ENCODE measurements around the gene YDJC.
"Not testable (repeated sequence)": the region's sequence is repeated elsewhere in the genome, so short reads cannot be mapped to it uniquely, and the experiment has no call there.

Gene YDJC

DNA sequence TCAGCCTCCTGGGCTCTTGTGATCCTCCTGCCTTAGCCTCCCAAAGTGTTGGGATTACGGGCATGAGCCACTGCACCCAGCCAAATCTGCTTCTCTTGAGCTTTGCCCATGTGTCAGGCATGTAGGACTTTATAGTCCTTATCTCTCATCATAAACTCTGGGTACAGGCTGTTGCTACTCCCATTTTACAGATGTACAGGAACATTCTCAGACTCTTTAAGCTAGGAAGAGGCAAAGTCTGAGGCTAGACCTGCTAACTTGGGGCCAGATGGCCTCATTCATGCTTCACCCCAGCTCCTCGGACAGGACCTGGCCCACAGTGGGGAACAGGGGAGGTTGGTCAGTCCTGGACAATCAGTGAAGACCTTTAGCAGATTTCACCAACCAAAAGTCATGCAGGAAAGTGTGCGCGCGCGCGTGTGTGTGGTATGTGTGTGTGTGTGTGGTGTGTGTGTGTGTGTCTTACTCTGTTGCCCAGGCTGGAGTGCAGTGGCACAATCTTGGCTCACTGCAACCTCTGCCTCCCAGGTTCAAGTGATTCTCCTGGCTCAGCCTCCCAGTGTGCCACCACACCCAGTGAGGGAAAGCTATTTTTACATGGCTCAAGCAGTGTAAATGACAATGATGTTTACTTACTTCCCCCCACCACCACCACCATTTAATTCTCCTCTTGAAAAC is 23.8 kb downstream of the YDJC start:
- DNase-seq (ENCODE audit: low read depth) = no peak

DNA sequence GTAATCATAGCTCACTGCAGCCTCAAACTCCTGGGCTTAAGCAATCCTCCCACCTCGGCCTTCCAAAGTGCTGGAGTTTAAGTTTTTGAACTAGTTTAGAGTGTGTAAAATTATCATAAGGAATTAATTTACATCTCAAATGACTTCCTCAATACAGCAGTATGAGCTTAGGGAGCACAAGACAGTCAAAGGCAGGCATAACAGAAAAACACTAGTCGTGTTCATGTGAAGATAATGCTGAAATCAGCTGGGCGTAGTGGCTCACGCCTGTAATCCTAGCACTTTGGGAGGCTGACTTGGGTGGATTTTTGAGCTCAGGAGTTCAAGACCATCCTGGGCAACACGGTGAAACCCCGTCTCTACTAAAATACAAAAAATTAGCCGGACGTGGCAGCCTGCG is 25.8 kb downstream of the YDJC start:
- DNase-seq (ENCODE audit: low read depth) = no peak

DNA sequence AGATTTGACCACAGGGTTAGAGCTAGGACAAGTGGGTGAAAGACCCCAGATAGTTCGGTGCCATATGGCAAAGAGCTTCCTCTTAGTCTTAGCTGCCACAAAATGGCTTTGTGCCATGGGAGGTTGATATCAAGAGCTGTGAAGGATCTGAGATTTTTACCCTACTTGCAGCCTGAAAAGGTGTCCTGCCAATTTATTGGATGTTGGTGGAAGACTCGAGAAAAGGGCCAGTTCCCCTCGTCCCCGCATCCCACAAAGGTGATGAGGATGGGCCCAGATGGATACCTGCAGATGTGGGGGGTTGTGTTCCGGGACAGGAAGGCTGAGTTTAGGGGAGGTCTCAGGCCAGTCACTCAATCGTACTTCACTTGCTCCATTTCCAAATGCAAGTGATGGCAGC is 27.2 kb downstream of the YDJC start:
- DNase-seq (ENCODE audit: low read depth) = no peak

DNA sequence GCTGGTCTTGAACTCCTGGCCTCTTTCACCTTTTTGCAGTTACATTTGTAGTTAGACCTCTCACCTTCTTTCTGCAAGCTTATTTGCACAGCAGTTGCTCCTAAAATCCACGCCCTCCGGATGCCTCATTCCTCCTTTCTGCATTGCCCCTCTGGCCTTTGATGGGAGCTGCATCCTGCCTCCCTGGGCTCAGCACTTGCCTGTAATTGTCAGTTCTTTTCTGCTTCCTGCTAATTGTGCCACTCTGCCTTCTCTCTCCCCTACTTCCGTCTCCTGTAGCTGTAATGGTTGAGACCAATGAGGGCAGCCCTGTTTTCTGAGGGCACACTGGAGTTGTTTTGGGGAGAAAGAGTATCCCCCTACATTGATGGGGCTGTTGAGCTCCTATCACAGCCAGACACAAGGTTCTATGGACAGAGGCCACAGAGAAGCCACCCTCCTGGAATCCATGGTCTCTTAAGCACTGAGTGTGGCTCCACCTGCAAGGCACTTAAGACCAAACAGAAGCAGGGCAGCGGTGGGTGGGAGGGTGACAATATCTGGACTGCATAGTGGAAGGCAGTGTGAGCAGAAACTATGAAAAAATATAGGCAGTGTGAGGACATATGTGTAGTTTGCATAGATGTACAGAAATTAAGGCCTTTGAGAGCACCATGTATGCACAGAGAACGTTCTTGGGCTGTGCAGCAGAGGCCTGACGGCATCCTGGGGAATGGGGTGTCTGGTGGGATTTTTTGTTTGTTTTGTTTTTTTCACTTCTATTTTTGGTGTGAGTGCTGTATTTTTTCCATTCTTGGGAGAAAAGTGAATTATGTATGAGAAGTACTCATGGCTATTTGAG is 30.5 kb downstream of the YDJC start:
- DNase-seq (ENCODE audit: low read depth) = no peak

DNA sequence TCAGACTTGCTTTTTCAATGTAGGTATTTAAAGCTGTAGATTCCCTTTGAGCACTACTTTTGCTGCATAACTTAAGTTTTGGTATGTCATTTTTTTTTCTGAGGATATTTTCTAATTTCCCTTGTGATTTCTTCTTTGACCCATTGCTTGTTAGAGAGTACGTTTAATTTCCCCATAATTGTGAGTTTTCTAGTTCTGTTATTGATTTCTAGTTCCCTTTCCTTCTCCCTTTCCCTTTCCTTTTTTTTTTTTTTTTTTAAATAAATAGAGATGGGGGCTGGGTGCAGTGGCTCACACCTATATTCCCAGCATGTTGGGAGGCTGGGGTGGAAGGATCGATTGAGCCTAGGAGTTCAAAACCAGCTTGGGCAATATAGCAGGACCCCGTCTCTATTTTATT is 31.5 kb downstream of the YDJC start:
- DNase-seq (ENCODE audit: low read depth) = no peak

DNA sequence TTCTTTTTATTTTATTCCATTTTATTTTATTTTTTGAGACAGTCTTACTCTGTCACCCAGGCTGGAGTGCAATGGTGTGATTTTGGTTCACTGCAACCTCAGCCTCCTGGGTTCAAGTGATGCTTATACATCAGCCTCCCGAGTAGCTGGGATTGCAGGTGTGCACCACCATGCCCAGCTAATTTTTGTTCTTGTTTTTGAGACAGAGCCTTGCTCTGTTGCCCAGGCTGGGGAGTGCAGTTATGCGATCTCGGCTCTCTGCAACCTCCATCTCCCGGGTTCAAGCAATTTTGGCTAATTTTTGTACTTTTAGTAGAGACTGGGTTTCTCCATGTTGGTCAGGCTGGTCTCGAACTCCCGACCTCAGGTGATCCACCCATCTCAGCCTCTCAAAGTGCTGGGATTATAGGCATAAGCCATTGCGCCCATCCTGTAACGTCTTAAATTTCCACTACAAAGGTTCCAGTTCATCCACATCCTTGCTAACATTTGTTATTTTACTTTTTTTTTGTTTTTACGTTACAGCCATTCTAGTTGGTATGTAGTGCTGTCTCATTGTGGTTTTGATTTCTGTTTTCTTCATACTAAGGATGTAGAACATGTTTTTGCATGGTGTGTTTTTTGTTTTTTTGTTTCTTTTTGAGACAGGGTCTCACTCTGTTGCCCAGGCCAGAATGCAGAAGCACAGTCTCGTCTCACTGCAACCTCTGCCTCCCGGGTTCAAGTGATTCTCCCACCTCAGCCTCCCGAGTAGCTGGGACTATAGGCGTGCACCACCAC is 33.3 kb downstream of the YDJC start:
- not testable (repeated sequence) for DNase-seq (ENCODE audit: low read depth)

DNA sequence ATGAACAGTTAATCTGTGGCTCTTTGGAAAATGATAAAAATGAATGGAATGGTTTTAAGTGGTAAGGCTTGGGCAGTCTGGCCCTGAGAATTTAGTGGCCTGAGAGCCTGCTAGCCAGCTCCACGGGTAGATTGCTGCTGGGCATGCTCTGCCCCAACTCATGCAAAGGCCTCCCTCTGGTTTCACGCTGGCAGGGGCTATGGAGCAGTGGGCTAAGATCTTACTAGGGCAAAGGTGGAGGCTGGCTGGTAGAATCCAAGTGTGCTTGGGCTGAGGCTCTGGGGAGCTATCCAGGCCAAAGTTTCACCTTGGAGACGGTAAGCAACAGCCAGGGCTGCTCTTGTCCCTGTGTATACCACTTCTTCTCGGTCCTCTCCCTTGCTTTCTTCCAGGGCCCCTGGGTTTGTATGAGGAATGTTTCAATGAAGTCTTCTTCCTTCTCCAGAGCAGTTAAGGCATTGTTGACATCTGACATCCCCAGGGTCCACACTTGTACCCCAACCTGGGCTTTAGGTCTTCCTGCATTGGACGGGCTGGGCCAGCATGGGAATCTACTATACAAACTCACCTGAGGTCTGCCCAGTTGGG is 34.9 kb downstream of the YDJC start:
- no peak for DNase-seq (ENCODE audit: low read depth)

DNA sequence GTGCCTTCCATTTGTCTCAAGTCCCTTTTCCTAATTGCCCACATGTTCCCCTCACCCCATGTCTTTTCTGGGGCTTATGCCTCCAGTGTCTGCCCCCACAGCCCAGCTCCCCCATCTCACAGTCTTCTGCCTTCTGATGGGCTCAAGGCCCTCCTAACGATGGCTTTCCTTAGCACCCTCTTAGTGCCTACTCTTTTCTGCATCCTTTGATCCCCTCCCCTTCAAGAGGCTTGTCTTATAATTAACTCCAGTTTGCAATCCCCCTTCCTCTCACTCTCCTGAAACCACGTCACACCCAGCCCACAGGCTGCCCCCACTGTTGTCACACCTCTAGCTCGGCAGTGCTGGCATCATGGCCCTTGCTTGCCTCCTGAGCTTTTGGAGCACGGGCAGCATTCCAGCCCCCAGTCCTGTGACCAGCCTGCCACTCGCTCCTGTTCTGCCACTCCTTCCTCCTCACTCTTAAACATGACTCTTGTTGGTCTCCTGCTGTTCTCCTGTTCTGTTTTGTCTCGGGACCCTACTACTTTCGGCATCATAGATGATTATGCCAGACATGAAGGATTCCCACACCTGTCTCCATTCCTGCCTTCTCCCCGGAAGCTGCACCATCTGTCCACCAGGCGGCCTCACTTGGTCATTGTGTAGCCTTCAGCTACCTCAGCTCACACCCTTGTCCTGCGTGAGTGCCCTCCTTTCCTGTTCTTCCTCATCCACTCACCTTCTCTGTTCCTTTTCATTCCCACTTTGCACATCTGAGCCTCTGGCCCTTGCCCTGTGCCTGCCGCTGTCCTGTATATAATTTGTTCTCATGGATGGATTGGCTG is 36.2 kb downstream of the YDJC start:
- DNase-seq (ENCODE audit: low read depth) = no peak

DNA sequence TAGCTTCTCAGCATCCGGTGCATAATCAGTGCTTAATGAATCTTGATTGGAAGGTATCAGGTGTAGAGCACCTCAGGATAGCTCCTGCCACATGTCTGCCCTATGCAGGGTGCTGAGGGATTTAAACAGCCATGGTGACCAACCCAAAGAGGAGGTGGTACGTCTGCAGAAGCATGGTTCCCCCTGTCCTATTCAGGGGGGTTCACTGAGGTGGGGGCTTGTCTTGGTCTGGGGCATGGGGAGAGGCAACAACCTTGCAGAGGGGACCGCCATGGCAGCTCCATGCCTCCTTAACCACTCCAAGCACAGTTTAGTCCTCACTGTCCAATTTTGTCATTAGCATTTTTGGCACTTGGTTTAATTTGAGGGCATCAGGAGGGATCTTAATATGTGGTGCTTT is 37.4 kb downstream of the YDJC start:
- DNase-seq (ENCODE audit: low read depth) = no peak

DNA sequence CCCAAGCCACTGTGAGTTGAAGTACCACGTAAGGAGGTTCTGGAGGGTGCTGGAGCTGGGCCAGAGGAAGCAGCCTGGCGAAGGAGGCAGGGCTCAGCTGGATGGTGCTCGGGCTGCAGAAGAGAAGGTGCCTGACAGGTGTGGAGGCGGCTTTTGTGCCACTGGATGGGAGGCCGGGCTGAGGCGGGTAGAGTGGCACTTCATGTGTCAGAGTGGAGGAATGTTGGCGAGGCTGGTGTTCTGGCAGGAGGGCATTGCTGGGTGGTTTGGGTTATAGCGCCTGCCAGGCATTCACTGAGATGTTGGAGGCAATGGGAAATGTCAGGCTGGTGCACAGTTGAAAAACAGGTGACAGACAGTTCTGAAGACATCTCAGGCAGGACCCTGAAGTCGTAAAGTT is 38.1 kb downstream of the YDJC start:
- no peak for DNase-seq (ENCODE audit: low read depth)

DNA sequence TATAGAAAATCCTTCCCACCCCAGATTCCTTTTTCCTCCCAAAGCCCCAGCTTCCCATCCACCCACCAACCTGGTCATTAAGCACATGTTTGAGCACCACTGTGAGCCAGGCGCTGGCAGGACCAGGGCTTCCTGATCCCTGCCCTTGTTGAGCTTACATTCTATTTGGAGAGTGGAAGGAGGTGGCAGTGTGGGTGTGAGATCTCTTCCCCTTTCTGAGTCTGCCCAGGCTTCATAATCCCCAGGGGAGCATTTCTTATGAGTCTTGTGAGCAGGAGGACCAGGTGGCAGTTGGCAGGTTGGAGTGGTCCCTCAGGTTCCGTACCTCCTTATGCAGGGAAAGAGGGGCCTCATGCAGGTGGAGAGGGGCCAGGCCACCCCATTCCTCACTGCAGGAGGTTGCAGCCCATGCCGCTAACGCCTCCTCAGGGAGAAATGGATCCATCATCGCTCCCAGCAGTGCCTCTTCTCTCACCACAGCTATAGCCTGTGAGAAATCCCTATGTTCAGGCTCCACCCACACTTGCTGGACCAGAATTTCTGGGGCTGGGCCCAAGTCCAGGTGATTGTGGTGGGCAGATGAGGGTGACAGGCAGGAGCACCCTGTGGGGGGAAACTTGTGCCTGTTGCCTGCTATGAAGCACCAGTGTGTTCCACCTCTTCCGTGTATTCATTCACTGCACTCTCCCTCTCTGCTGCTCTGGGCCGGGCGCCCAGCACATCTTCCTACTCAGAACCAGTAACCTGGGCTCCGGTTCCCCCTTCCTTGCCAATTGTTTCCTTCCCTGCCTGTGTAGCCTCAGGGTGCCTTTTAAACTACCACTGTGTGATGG is 38.8 kb downstream of the YDJC start:
- DNase-seq (ENCODE audit: low read depth) = no peak

DNA sequence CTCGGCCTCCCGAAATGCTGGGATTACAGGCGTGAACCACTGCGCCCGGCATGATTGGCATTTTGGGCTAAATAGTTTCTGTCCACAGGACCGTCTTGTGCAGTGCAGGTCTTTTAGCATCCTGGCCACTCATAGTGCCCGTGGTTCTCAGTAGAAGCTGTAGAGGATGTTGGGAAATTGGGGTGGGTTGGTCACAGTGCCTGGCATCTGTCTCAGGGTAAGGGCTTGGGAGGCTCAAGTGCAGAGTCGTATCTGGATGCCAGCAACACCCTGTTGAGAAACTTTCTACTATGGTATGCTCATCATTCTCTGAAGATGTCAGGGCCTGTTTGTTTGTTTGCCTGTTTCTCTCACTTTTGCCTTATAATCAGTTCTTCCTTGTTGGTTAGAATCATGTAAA is 40.4 kb downstream of the YDJC start:
- no peak for DNase-seq (ENCODE audit: low read depth)

DNA sequence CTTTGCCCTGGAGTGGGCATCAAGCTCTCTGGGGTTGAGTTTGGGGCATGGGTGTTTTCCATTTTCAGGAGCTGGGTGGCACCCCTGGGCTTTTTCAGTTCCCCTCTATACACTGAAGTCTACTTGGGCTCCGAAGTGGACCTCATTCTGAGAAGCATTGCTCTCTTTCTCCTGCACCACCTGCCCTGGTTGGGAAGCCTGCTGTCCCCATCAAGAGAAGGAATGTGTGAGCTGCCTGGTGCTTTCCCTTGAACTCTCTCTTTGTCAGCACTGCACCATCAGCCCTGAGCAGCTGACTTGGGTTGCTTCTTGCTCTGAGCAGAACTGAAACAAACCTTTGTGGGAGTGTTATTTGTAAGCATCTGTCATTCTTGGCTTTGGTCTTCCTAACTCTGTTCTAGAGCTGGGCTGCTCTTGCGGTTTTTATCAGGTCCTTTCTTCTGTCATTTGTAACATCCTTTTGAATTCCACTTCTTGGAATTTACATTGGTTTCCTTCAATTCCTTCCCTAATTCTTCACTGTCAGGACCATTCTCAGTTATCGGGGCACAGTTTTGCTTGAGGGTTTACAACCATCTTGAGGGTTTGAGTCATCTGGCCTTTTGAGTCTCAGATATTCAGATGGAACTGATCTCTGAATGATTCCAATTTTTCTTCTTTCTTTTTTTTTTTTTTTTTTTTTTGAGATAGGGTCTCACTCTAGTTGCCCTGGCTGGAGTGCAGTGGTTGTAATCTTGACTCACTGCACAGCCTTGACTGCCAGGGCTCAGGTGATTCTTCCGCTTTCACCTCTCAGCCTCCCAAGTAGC is 41.8 kb downstream of the YDJC start:
- no peak for DNase-seq (ENCODE audit: low read depth)

DNA sequence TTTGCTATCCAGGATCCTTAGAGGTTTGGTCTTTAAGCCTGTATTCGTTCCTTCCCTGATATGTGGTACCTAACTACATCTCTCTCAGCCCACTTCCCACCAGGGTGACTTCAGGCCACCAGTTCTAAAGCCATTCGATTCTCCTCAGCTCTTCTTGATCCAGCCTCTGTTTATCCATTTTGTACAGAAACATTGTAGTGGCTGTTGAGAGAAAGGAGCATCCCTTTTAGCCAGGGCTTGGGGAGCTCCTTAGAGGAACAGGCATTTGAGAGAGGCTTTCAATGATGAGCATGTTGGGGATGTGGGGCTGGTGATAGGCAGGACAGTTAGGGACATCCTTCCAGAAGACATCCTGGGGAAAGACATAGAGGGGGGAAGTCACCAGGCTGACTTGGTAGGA is 44.4 kb downstream of the YDJC start:
- DNase-seq (ENCODE audit: low read depth) = no peak

DNA sequence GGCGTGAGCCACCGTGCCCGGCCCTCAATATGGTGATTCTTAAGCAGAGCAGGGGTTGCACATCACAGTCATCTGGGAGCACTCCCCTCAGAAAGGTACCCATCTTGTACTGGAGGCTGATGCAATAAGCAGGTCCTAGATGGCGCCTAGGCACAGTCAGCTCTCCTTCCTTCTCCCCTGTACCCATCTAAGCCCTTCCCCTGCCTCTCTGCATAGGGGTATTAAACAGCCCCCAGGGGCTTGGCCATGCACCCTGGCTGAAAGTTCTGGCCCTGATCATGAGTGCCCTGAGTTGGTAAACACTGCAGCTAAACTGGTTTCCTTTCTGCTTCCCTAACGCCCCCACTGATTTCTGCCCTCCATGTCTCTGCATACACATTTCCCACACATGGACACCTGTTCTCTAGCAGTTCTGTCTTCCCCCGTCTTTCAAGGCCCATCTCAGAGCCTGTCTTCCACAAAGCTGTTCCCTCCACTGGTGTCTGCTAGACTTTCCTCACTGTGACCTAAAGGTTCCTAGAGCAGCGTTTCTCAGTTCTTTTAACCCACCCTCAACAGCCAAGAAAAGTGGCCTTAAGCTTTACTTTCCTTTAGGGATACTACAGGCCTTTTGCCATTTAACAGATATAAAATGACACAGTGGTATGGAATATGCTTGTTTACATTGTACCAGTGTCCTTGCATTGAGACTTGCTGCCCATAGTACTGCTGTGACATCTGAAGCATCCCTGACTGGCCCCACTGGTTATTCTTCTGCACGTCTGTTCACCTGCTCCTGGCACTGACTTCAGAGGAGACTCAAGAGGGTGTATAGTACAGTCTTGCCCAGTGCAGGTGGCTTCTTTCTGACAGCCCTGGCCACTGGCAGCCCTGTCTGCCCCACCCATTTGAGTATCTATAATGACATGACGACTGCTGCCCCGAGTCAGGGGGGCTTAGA is 46.8 kb downstream of the YDJC start:
- DNase-seq (ENCODE audit: low read depth) = no peak

DNA sequence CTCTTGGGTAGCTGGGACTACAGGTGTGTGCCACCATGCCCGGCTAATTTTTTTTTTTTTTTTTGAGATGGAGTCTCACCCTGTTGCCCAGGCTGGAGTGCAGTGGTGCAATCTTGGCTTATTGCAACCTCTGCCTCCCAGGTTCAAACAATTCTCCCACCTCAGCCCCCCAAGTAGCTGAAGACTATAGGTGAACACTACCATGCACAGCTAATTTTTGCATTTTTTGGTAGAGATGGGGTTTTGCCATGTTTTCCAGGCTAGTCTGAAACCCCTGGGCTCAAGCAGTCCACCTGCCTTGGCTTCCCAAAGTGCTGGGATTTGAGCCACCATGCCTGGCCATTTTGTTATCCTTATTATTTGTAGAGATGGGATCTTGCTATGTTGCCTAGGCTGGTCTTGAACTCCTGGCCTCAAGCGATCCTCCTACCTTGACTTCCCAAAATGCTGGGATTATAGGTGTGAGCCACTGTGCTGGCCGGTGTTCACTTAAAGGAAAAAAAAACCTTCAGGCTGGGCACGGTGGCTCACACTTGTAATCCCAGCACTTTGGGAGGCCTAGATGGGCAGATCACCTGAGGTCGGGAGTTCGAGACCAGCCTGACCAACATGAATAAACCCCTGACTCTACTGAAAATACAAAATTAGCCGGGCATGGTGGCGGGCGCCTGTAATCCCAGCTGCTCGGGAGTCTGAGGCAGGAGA is 48.7 kb downstream of the YDJC start:
- DNase-seq (ENCODE audit: low read depth) = not testable (repeated sequence)

DNA sequence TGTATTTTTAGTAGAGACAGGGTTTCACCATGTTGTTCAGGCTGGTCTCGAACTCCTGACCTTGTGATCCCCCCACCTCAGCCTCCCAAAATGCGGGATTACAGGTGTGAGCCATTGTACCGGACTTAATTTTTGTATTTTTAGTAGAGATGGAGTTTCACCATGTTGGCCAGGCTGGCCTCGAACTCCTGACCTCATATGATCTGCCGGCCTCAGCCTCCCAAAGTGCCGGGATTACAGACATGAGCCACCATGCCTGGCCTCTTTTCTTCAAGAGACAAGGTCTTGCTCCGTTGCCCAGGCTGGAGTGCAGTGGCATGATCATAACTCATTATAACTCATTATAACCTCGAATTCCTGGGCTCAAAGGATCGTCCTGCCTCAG is 49.2 kb downstream of the YDJC start:
- not testable (repeated sequence) for DNase-seq (ENCODE audit: low read depth)

DNA sequence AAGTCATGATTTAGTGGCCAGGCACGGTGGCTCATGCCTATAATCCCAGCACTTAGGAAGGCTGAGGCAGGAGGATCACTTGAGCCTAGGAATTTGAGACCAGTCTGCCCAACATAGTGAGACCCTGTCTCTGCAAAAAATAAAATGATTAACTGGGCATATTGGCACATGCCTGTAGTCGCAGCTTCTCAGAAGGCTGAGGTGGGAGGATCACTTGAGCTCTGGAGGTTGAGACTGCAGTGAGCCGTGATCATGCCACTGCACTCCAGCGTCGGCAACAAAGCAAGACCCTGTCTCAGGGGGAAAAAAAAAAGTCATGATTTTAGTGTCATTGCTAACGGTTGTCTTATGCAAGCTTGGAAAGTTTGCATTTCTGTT is 50.4 kb downstream of the YDJC start:
- DNase-seq (ENCODE audit: low read depth) = no peak

Data from activated gamma-delta T cell treated with anti-CD3 and anti-CD28 coated beads, Interleukin-2, amount 50 U/mL, for 16 hours (primary cell).